ENCODE results near the gene CTIF.

CTIF gene

GRCh38 chr18:48669991-48670750 is 131.3 kb downstream of the CTIF start:
- no peak for DNase-seq

DNA sequence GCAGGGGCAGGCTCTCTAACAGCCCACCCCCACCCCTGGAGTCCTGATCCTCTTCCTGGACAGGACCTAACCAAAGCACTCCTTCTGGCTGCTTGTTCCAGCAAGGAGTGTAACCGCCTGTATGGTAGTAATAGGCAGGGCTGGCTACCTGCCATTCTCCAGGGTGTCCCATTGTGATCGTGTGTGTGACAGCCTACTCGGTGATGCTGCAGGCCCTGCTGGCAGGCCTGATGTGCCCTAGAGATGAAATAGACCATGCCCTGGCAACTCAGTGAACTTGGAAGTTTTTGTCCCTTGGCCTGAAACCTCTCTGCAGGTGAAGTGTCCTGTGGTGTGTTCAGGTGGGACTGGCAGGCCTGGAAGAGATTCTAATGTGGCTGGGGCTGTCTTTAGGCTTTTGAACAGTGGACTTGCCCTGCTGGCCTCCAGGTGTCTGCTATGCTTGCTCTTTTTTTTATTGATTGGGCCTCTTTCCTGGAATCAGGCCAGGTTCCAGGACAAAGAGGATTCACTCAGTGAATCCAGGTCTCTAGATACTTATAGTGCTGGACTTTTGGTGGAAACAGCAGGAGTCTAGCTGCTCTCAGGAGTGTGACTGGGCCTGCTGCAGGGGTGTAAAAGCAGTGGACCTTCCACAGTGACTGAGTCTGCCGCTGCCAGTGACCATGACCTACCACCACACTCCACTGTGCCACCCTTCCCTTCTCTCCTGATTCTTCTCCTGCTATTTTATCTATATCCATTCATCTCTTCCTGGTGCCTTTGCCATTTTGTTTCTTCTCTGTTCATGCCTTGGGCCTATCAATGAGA is 132.1 kb downstream of the CTIF start:
- DNase-seq, result peak; percentile 1

DNA sequence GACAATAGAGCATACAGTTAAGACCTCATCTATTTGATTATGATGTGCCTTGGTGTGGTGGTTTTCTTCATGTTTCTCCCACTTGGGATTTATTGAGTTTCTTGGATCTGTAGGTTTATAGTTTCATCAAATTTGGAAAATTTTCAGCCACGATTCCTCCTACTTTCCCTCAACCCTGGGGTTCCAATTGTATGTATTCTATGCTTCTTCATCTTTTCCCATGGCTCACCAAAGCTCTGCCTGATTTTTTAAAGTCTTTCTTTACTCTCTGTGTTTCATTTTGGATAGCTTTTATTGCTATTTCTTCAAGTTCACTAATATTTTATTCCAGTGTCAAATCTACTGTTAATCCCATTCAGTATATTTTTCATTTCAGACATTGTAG is 132.7 kb downstream of the CTIF start:
- DNase-seq, result no peak

DNA sequence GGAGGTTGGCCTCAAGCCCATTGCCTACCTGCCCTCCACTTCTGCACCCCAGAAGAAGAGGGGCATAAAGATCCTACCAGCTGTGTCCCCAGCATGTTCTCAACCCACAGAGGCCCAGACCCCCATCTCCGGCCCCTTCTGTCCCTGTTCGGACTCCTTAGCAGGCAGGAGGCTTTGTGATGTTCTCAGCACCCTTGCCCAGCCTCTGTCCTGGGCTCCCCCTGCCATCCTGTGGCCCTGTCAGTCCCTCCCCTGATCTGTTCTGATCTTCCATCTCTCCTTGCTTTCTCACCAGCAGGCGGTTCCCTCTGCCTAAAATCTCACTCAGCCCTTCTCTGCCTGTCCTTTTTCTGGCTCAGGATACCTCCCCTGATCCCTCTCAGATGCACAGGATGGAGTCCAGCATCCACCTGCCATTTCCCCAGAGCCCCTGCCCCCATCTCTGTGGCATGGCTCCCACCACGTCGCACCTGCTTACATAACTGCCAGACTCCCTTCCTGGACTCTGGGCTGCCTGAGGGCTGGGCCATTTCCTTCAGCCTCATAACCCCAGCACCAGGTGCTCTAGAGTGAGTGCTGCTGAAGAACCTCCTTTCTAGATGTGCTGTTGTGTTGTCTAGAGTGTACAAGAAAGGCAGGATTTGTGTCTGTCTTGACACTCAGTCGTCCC is 134.0 kb downstream of the CTIF start:
- no peak for DNase-seq

DNA sequence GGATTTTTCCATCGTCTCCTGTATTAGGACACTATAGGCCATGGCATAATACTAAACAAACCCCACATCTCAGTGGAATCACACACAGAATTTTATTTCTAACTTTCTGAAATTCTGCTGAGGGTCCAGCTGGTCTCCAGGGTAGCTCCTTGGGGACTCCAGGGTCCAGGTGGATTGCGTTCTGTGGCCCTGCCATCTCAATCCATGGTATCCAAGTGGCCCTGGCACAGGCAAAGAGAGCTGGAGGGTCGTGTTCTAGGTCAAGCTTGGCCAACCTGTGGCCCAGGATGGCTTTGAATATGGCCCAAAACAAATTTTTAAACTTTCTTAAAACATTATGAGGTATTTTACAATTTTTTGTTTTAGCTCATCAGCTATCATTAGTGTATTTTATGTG is 134.6 kb downstream of the CTIF start:
- no peak for DNase-seq

DNA sequence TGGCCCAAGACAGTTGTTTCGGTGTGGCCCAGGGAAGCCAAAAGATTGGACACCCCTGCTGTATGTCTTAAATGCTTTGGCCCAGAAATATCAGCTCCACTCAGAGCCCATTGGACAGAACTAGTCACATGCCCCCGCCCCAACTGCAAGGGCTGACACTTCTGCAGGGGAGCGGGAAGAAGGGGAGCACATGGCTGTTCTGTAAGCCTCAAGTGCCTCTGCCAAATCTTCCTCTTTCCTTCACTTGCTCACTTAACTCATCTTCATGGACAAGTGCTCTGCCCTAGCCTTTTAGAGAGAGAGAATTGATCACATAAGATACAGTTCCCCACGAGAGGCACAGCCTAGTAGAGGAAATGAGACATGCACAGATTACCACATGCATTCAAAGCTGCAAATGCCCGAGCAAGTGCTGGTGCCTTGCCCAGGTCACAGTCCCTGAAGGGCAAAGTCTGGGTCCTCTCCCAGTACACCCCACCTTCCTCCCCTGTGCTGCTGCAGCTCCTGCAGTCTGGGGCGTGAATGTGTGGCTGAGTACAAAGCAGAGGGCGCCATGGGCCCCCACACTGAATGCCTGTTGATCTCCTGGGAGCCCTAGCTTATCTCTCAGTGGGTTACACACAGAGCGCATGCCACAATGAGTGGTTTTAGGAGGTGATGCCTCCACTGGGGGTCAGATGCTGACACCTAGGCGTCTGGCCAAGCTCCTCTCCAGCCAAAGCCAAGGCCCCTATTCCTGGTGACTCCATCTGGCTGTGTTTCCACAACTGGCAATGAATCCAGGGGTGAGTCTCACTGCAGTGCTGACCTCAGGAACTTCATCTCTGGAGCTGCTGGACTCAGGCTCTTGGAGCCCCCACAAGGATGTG is 135.3 kb downstream of the CTIF start:
- DNase-seq, result no peak

- no peak for DNase-seq
These were observed 136.0 kb downstream of the CTIF start for GRCh38 chr18:48674758-48675351.

DNA sequence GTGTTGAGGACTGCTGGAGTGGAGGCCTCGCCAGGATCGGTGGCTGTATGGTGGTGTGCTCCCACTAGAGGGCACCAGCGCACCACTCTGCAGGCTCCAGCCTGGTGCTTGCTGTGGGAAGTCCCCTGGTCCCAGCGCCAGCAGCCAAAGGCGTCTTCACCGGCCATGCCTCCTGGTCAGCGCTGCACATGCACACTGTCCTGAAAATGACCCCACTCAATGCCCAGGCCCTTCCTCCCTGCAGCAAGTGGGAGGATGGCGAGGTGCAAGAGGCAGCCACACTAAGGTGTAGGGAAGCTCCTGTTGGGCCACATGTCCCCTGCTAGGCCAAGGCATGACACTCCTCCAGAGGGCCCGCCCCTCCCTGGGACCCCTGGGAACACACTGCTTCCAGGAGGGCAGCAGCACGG is 136.5 kb downstream of the CTIF start:
- DNase-seq, result peak; percentile 6

DNA sequence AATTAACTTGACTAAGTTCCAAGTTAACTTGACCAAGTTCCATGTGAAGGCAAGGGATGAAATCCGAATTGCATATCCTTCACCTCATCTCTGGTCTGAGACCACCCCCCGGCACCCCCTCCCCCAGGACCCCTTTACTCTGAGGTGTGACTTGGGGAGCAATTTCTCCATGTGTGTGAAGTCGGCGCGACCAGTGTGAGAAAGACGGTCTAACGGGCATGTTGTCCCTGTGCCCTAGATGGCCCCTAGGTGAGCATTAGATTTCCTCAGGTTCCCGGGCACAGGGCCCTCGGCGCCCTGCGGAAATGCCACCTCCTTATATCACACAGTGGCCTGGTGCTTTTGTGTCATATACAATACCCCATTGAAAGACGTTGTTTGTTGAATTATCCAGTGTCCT is 137.1 kb downstream of the CTIF start:
- no peak for DNase-seq

DNA sequence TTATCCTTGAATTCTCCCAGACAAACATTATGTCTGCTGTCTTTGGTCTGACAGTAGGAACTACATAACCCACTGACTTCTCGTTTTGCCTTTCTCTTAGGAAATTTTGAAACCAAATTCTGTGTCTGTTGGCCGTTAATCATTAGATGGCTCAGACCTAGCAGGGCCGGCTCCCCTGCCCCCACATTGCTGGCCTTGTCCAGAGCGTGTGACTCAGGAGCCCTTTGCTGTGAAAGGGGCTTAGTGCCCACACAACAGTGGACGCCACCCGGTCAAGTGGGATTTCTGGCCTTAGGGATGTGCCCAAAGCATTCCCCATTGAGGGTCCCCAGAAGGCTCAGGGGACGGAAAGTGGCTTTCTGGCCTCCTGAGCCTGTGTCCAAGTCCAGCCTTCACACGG is 137.5 kb downstream of the CTIF start:
- no peak for DNase-seq

DNA sequence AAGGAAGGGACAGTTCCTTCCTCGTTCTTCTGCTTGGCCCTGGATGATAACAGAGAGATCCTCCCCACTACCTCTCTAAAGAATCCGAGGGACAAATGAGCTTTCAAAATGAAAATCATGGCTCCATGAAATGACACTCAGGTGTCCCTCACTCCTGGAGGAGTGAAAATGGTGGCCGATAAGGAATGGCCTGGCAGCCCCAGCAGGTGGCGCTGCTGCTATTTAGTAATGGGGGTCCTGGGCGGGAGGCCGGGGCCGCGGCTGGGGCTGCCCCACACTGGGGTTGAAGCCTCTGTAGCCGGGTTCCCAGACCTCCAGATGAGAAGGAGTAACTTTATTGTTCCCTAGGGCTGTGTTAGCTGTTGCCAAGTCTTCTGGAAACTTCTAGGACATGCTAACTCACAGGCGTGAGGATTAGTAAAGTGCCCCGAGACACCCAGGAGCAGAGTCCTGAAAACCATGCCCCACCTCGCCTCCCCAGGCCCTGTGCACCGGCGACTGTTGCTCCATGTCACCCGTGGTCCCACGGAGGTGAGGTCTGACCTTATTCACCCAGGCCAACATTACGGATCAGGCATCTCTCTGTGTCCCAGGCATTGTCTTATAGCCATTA is 138.0 kb downstream of the CTIF start:
- no peak for DNase-seq

DNA sequence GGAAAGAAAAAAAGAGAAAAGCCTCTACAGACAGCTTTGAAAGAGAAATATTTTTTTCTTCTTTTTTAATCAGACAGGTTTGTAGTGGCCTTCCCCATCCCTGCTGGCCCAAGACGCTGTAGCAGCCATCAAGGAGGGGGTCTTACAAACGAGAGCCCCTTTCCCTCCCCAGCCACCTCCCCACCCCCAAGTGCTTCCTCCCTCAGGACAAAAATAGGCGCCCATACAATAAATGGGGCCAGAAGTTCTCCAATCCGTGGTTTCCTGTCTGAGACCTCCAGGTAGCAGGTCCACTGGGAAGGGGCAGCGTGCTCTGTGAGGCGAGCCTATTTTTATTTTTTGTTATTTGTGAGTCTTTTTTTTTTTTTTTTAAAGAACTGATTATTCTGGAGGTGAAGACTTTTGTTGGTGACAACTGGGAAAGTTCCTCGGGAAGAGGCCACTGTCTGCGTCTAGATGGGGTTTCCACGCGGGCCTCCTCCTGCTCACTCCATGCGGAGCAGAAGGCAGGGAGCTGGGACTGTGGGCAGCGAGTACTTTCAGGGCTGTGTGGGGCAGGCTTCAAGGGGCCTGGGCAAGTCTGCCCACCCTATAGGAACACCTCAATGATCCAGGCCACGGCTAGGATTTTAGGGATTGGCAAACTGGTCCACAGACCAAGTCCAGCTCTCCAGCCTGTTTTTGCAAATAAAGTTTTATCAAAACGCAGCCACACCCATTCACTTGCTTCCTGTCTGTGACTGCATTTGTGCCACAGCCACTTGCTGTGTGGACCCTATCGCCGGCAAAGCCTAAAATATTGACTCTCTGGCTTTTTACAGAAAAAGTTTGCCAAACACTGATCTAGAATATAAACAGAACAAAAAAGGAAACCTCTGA is 139.6 kb downstream of the CTIF start:
- no peak for DNase-seq

- no peak for DNase-seq
These were observed 140.4 kb downstream of the CTIF start for GRCh38 chr18:48679236-48679635.

- no peak for DNase-seq
These were observed 141.8 kb downstream of the CTIF start for GRCh38 chr18:48680339-48681250.

DNA sequence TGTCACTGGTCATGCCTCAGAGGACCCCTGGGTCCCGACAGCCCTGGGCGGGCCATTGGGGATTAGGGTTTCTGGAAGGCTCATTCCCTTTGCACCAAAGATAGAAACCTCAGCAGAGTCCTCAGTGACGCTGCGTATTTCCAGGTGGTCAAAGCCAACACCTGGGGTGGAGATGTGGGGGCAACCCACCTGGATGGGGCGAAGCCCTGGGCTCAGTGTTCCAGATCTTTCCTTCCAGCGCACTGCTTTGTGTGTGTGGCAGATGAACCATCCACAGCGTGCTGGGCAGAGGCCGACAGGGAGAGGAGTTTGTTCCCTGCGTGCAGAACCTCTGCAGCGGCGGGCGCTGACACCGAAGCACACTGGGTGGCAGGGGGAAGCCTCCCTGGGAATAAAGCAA is 143.9 kb downstream of the CTIF start:
- DNase-seq, result no peak

GRCh38 chr18:48683197-48683596 is 144.4 kb downstream of the CTIF start:
- no peak for DNase-seq

- no peak for DNase-seq
These were observed 144.8 kb downstream of the CTIF start for GRCh38 chr18:48683661-48684060.

- DNase-seq, result no peak
These were observed 148.7 kb downstream of the CTIF start for GRCh38 chr18:48687346-48688042.

GRCh38 chr18:48688961-48689360 is 150.1 kb downstream of the CTIF start:
- DNase-seq, result no peak

Data from NCI-H2029 treated with DMSO at 0.1 percent for 48 hours (cell line).